Hepatocyte (in vitro differentiated cells): ENCODE results near the gene AMMECR1.

Experiments
- CTCF ChIP-seq: fragments of 200-600 bp; sonication (generic); IDR thresholded peaks from 2 replicates; pipeline ENCODE4 v1.5.1; 2016; ENCODE audit warnings: antibody characterized with exemption, mild to moderate bottlenecking; ENCODE audit not compliant: poor library complexity
- EZH2 ChIP-seq: fragments of 200-600 bp; sonication (generic); IDR thresholded peaks from 2 replicates; pipeline ENCODE4 v1.6.1; 2016; ENCODE audit warnings: antibody characterized with exemption, mild to moderate bottlenecking, borderline replicate concordance

- no peak for TF ChIP-seq CTCF
- no peak for TF ChIP-seq EZH2
Observed at GRCh38 chrX:110218591-110218990, 99.3 kb downstream of the AMMECR1 start.
